SU-DHL-6 (cell line): ENCODE data around the gene LTO1.

Experiments
- H2AFZ ChIP-seq: fragments of 200-600 bp; sonication (generic); 2 replicates; pipeline ENCODE4 v1.6.1; 2014; ENCODE audit warnings: low read depth, mild to moderate bottlenecking, moderate library complexity, mixed read lengths, antibody characterized with exemption, low read length; ENCODE audit not compliant: severe bottlenecking
- H3F3A ChIP-seq: fragments of 200-600 bp; shearing (Covaris generic); 2 replicates; pipeline ENCODE4 v1.6.0; 2016; ENCODE audit warnings: antibody characterized with exemption, mild to moderate bottlenecking; ENCODE audit not compliant: insufficient read depth
- H3K27ac ChIP-seq: fragments of 200-600 bp; sonication (generic); 2 replicates; pipeline ENCODE4 v1.5.1; 2016; ENCODE audit warnings: low read depth, mild to moderate bottlenecking, low read length, moderate library complexity, mixed read lengths
- H3K27me3 ChIP-seq: fragments of 200-600 bp; sonication (generic), shearing (Covaris generic); 2 replicates; pipeline ENCODE4 v1.6.0; 2014; ENCODE audit warnings: mild to moderate bottlenecking, low read length
- H3K36me3 ChIP-seq: fragments of 200-600 bp; sonication (generic); 2 replicates; pipeline ENCODE4 v1.6.1; 2014; ENCODE audit warnings: mild to moderate bottlenecking, low read length, mixed read lengths
- H3K4me2 ChIP-seq: fragments of 300-600, 200-600 bp; shearing (Covaris generic), sonication (generic); 2 replicates; pipeline ENCODE4 v1.6.0; 2014; ENCODE audit warnings: low read length, low read depth, mild to moderate bottlenecking; ENCODE audit not compliant: poor library complexity, severe bottlenecking
- H3K4me3 ChIP-seq: fragments of 200-600 bp; sonication (generic); 2 replicates; pipeline ENCODE4 v1.5.1; 2014; ENCODE audit warnings: antibody characterized with exemption, low read length, mild to moderate bottlenecking, mixed read lengths; ENCODE audit not compliant: insufficient read depth, poor library complexity, severe bottlenecking
- H3K79me2 ChIP-seq: fragments of 200-600 bp; sonication (generic); 2 replicates; pipeline ENCODE4 v1.6.1; 2014; ENCODE audit warnings: mild to moderate bottlenecking, low read length, moderate library complexity; ENCODE audit not compliant: insufficient read depth
- H3K9ac ChIP-seq: fragments of 200-600 bp; sonication (generic); 2 replicates; pipeline ENCODE4 v1.7.0; 2014; ENCODE audit warnings: mild to moderate bottlenecking, low read length
- H3K9me2 ChIP-seq: fragments of 200-600 bp; sonication (generic); replicated peaks from 2 replicates; pipeline ENCODE4 v1.6.1; 2014; ENCODE audit warnings: low read length; ENCODE audit not compliant: insufficient read depth
- H3K9me3 ChIP-seq: fragments of 200-600 bp; sonication (generic); 2 replicates; pipeline ENCODE4 v1.6.1; 2014; ENCODE audit warnings: low read length, mixed read lengths; ENCODE audit not compliant: insufficient read depth
- H4K20me1 ChIP-seq: fragments of 200-600 bp; sonication (generic); 2 replicates; pipeline ENCODE4 v1.6.1; 2014; ENCODE audit warnings: low read depth, mild to moderate bottlenecking, antibody characterized with exemption, low read length, moderate library complexity, mixed read lengths
- CTCF ChIP-seq: fragments of 200-600 bp; sonication (generic); IDR thresholded peaks from one replicate; pipeline ENCODE4 v1.5.1; 2017; ENCODE audit warnings: antibody characterized with exemption, mild to moderate bottlenecking, low read length, moderate library complexity; ENCODE audit not compliant: insufficient read depth, poor library complexity, severe bottlenecking
- EZH2phosphoT487 ChIP-seq: fragments of 200-600 bp; sonication (generic), shearing (Covaris generic); conservative IDR thresholded peaks from 2 replicates; pipeline ENCODE4 v1.6.1; 2018; ENCODE audit warnings: mild to moderate bottlenecking, antibody characterized with exemption, low read length, moderate library complexity, mixed read lengths

Gene LTO1

GRCh38 chr11:69644071-69644961 is 30.8 kb downstream of the LTO1 start:
- H3K36me3 ChIP-seq: no peaks in the 10 kb centered on the region
- no peak overlapping the region for H3K4me2 ChIP-seq
- no peak overlapping the region for H3K27ac ChIP-seq

GRCh38 chr11:69643646-69644045 is 31.5 kb downstream of the LTO1 start:
- H3K4me2 ChIP-seq: peak overlapping the region; percentile 62
- no peaks in the 10 kb centered on the region for H3K79me2 ChIP-seq
- no peaks in the 10 kb centered on the region for H3F3A ChIP-seq
- H3K9me3 ChIP-seq: no peaks in the 10 kb centered on the region
- H3K36me3 ChIP-seq: no peaks in the 10 kb centered on the region
- H3K27me3 ChIP-seq: no peaks in the 10 kb centered on the region
- no peak overlapping the region for H3K9ac ChIP-seq
- H4K20me1 ChIP-seq: no peaks in the 10 kb centered on the region
- H3K9me2 ChIP-seq: no peaks in the 10 kb centered on the region
- no peak overlapping the region for H3K4me3 ChIP-seq
- no peak overlapping the region for H2AFZ ChIP-seq
- no peak for TF ChIP-seq CTCF
- no peak for TF ChIP-seq EZH2phosphoT487
- no peak overlapping the region for H3K27ac ChIP-seq

More at GRCh38 chr11:69644071-69644961, 30.8 kb downstream of the LTO1 start:
- Histone ChIP-seq H3K9ac (no peak overlapping the region), H3K4me3 (no peak overlapping the region), H2AFZ (no peak overlapping the region), H3K79me2 (no peaks in the 10 kb centered on the region), H3F3A (no peaks in the 10 kb centered on the region), H3K9me3 (no peaks in the 10 kb centered on the region), H4K20me1 (no peaks in the 10 kb centered on the region), H3K27me3 (no peaks in the 10 kb centered on the region), H3K9me2 (no peaks in the 10 kb centered on the region)
- TF ChIP-seq CTCF (no peak), EZH2phosphoT487 (no peak)

GRCh38 chr11:69642913-69643632 is 32.1 kb downstream of the LTO1 start:
- H3K36me3 ChIP-seq: no peaks in the 10 kb centered on the region
- H3K9me3 ChIP-seq: no peaks in the 10 kb centered on the region
- no peaks in the 10 kb centered on the region for H3F3A ChIP-seq
- peak; percentile 67 for TF ChIP-seq CTCF
- TF ChIP-seq EZH2phosphoT487: 0 out of 2 replicates have a peak, but pooled peaks have one; percentile 91
- H4K20me1 ChIP-seq: no peaks in the 10 kb centered on the region
- no peaks in the 10 kb centered on the region for H3K79me2 ChIP-seq
- peak overlapping the region; percentile 41 for H3K4me3 ChIP-seq
- H3K9ac ChIP-seq: peak overlapping the region; percentile 41; the same call in 1 of the 2 replicates
- H3K9me2 ChIP-seq: no peaks in the 10 kb centered on the region
- no peak overlapping the region for H3K27ac ChIP-seq
- peak overlapping the region; percentile 71 for H2AFZ ChIP-seq
- peak overlapping the region; percentile 62 for H3K4me2 ChIP-seq
- no peaks in the 10 kb centered on the region for H3K27me3 ChIP-seq
